ENCODE measurements around the gene PDSS2. TPM values are rescaled to one million over a fixed set of nuclear protein-coding genes. Genes with fewer than 3 reads are reported as not detected.

Gene PDSS2
- total RNA-seq, 4 donors from 2014 or later: 2.3 to 16.9 (median 10.7) TPM

DNA sequence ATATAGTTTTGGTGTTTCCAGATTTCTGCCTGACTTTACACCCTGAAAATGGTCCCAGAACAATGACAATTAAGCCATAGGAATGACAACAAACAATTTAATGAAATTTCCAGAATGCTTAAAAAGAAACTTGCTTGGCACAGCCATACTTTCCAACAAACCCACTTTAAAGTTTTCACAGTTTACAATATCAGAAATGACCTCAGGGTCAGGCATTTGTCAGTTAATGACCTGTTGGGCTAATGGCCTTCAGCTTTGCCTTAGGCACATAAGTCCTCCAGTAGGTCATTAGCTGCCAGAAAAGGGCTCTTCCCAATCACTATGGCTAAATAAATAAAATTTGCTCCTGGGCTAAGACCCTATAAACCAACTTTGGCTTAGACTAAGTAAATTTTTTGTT is 199.4 kb downstream of the PDSS2 start:
- Histone ChIP-seq H3K36me3 (no peaks in the 10 kb centered on the region), H3K27ac (no peak overlapping the region), H3K27me3 (no peaks in the 10 kb centered on the region), H3K9me3 (no peaks in the 10 kb centered on the region), H3K4me3 (no peak overlapping the region), H3K4me1 (no peaks in the 10 kb centered on the region)
- intact Hi-C loops (cut with DNase I; ENCODE audit: low total_unique reads): no loop called here
- DNase-seq: no peak
- TF ChIP-seq POLR2A (IDR thresholded peaks at IDR 0.05) (no peak), CTCF (IDR thresholded peaks at IDR 0.05) (no peak)

GRCh38 chr6:107248147-107248546 is 211.2 kb downstream of the PDSS2 start:
- no peaks in the 10 kb centered on the region for H3K36me3 ChIP-seq
- TF ChIP-seq POLR2A (IDR thresholded peaks at IDR 0.05) (no peak), CTCF (IDR thresholded peaks at IDR 0.05) (no peak)
- no peaks in the 10 kb centered on the region for H3K9me3 ChIP-seq
- H3K27me3 ChIP-seq: no peaks in the 10 kb centered on the region
- no peak for DNase-seq
- H3K4me3 ChIP-seq: no peak overlapping the region
- intact Hi-C loops (cut with DNase I; ENCODE audit: low total_unique reads): no loop called here
- no peak overlapping the region for H3K27ac ChIP-seq
- no peaks in the 10 kb centered on the region for H3K4me1 ChIP-seq

DNA sequence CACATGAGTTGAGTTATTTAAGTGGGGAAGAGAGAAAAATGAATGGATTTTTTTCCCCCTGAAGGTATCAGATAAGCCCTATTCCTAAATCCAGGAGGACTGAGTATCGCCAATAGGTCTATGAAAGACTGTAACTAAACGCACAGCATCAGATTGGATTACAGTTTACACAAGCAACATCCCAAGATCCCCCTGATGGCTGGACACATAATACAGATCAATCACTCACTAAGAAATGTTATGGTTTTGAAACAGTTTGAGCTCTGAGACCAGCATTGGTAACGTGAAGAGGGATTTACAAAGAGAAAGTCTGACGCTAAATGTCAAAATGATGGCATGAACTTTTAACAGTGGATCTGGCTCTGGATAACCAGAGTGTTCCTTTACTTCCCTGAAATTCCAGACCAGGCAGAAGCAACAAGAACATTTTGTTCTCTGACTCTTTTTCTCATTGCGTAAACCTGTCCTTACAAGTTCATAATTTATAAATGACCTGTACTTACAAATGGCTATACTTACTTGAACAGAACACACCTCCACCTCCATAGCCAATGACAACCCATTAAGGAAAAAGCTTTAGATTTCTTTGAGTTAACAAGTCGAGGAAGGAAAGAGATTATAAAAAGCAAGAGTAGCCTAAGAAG is 212.3 kb downstream of the PDSS2 start:
- intact Hi-C loops (cut with DNase I; ENCODE audit: low total_unique reads): no loop called here
- no peak overlapping the region for H3K4me3 ChIP-seq
- H3K4me1 ChIP-seq: no peaks in the 10 kb centered on the region
- TF ChIP-seq POLR2A (IDR thresholded peaks at IDR 0.05): no peak
- TF ChIP-seq CTCF (IDR thresholded peaks at IDR 0.05): no peak
- H3K9me3 ChIP-seq: no peaks in the 10 kb centered on the region
- H3K27me3 ChIP-seq: no peaks in the 10 kb centered on the region
- DNase-seq: no peak
- H3K36me3 ChIP-seq: no peaks in the 10 kb centered on the region
- no peak overlapping the region for H3K27ac ChIP-seq

- intact Hi-C loops (cut with DNase I; ENCODE audit: low total_unique reads): no loop called here
- Histone ChIP-seq H3K4me1 (no peaks in the 10 kb centered on the region), H3K27ac (no peak overlapping the region), H3K9me3 (no peaks in the 10 kb centered on the region), H3K4me3 (no peak overlapping the region), H3K36me3 (no peaks in the 10 kb centered on the region), H3K27me3 (no peaks in the 10 kb centered on the region)
- TF ChIP-seq CTCF (IDR thresholded peaks at IDR 0.05) (no peak), POLR2A (IDR thresholded peaks at IDR 0.05) (no peak)
- DNase-seq: no peak
Measured at GRCh38 chr6:107246249-107246971, 213.0 kb downstream of the PDSS2 start.

GRCh38 chr6:107244742-107245480 is 214.5 kb downstream of the PDSS2 start:
- Histone ChIP-seq H3K27me3 (no peaks in the 10 kb centered on the region), H3K9me3 (no peaks in the 10 kb centered on the region), H3K4me1 (no peaks in the 10 kb centered on the region), H3K27ac (no peak overlapping the region), H3K4me3 (no peak overlapping the region), H3K36me3 (no peaks in the 10 kb centered on the region)
- TF ChIP-seq CTCF (IDR thresholded peaks at IDR 0.05) (no peak), POLR2A (IDR thresholded peaks at IDR 0.05) (no peak)
- intact Hi-C loops (cut with DNase I; ENCODE audit: low total_unique reads): no loop called here
- no peak for DNase-seq
